ENCODE measurements around the gene OCA2. TPM values are rescaled to one million over a fixed set of nuclear protein-coding genes. Genes with fewer than 3 reads are reported as not detected.

The OCA2 gene
- total and polyA plus RNA-seq, 2 of the 13 experiments (the other 11 are each of a cell fraction or from before 2014, with no cell fraction given) = 0.02 to 0.05 TPM

GRCh38 chr15:27958911-27959578 lies 140.1 kb downstream of the OCA2 start:
- H3K9me3 ChIP-seq (ENCODE audit: low read length) = no peaks in the 10 kb centered on the region
- no peak for TF ChIP-seq MLLT10 (CRISPR knock-in tag; IDR thresholded peaks at IDR 0.05)
- no peak for TF ChIP-seq ZNF230 (CRISPR knock-in tag; IDR thresholded peaks at IDR 0.05)
- no peak for TF ChIP-seq HDAC1 (CRISPR knock-in tag; IDR thresholded peaks at IDR 0.05)
- TF ChIP-seq ZNF788 (CRISPR knock-in tag; IDR thresholded peaks at IDR 0.05; ENCODE audit: borderline replicate concordance) = no peak
- TF ChIP-seq ZBTB20 (CRISPR knock-in tag; IDR thresholded peaks at IDR 0.05; ENCODE audit: borderline replicate concordance, low read depth) = no peak
- no peak for TF ChIP-seq PREB (CRISPR knock-in tag; IDR thresholded peaks at IDR 0.05)
- no peak for TF ChIP-seq ZNF552 (CRISPR knock-in tag; IDR thresholded peaks at IDR 0.05; ENCODE audit: borderline replicate concordance)
- TF ChIP-seq YEATS4 (CRISPR knock-in tag; IDR thresholded peaks at IDR 0.05; ENCODE audit: borderline replicate concordance) = no peak
- TF ChIP-seq ZSCAN29 (CRISPR knock-in tag; conservative IDR thresholded peaks at IDR 0.05) = no peak
- TF ChIP-seq ZNF460 (CRISPR knock-in tag; IDR thresholded peaks at IDR 0.05; ENCODE audit: borderline replicate concordance) = no peak
- no TSS peak for BruUV-seq (replicated peaks)
- no peak for FAIRE-seq
- no peaks in the 10 kb centered on the region for H4K20me1 ChIP-seq (ENCODE audit: insufficient read depth, low read length)
- H3K4me1 ChIP-seq (ENCODE audit: insufficient read depth, low read length) = no peaks in the 10 kb centered on the region
- H3K4me2 ChIP-seq (ENCODE audit: low read depth, low read length) = no peak overlapping the region
- no peak for DNase-seq (ENCODE audit: low spot score)
- no peaks in the 10 kb centered on the region for H3K79me2 ChIP-seq (ENCODE audit: insufficient read depth, low read length)
- in situ Hi-C loops (cut with HindIII; ENCODE audit: extremely low pct_ligation_motif_present, low pct_unique_long_range_greater_than_20kb) (no loop called here), intact Hi-C loops (cut with micrococcal nuclease; ENCODE audit: unreplicated experiment) (no loop called here)
- POLR2A ChIA-PET = no interaction called here
- CTCF ChIA-PET (ENCODE audit: low intra/inter-chr PET ratio, low total read pairs) = no interaction called here
- H3K27ac ChIP-seq (ENCODE audit: extremely low read length, insufficient read depth, low read length) = no peak overlapping the region
- WGBS (ENCODE audit: low lambda C conversion rate) = 19% methylated on average over 9 of the region's 10 CpGs
- ATAC-seq = no peak
- no peak overlapping the region for H3K4me3 ChIP-seq (replicated peaks in 1 of 3; ENCODE audit: insufficient read depth in 1 of 3, low read depth in 2 of 3, low read length in 3 of 3)
- H3K36me3 ChIP-seq (replicated peaks in 1 of 2; ENCODE audit: control insufficient read depth in 1 of 2, insufficient read depth in 2 of 2, low read length in 2 of 2) = no peaks in the 10 kb centered on the region
- H2AFZ ChIP-seq (ENCODE audit: low read length) = no peak overlapping the region
- H3K9ac ChIP-seq (ENCODE audit: insufficient read depth, low read depth, low read length) = no peak overlapping the region
- peaks cover 1 to 4% of the 10 kb centered on the region in 2 experiments; a peak in 2 of 5 replicates for H3K27me3 ChIP-seq (ENCODE audit: control insufficient read depth in 1 of 2, insufficient read depth in 2 of 2, low read length in 2 of 2)

Measured in HepG2 (cell line).